ENCODE measurements around the gene USP17L25.
"Not testable (repeated sequence)": the region's sequence is repeated elsewhere in the genome, so short reads cannot be mapped to it uniquely, and the experiment has no call there.

USP17L25 gene, protein sequence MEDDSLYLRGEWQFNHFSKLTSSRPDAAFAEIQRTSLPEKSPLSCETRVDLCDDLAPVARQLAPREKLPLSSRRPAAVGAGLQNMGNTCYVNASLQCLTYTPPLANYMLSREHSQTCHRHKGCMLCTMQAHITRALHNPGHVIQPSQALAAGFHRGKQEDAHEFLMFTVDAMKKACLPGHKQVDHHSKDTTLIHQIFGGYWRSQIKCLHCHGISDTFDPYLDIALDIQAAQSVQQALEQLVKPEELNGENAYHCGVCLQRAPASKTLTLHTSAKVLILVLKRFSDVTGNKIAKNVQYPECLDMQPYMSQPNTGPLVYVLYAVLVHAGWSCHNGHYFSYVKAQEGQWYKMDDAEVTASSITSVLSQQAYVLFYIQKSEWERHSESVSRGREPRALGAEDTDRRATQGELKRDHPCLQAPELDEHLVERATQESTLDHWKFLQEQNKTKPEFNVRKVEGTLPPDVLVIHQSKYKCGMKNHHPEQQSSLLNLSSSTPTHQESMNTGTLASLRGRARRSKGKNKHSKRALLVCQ

DNA sequence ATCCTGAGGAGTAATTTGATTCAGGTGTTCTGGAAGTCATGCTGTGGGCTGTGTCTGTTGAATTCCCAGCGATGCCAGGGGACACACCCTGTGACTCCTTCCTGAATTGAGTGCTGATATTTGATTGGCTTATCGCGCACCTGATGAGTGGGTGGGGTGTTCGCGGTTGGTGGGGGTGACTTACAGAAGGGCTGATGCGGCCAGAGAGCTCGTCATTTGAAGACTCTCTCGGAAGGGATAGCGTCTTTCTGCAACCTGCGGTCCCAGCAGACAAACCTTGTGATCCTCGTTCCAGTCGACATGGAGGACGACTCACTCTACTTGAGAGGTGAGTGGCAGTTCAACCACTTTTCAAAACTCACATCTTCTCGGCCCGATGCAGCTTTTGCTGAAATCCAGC lies at the start of gene USP17L25:
Gene USP17L25, plus strand, starts transcription at position 301 of the 400 bp plus-strand sequence. Its CDS starts 0 bp downstream, at position 301.
- H3K27ac ChIP-seq; POLR2A ChIA-PET (ENCODE audit: low non-redundant PET); DNase-seq (ENCODE audit: low spot score); CTCF ChIA-PET: not testable (repeated sequence)

DNA sequence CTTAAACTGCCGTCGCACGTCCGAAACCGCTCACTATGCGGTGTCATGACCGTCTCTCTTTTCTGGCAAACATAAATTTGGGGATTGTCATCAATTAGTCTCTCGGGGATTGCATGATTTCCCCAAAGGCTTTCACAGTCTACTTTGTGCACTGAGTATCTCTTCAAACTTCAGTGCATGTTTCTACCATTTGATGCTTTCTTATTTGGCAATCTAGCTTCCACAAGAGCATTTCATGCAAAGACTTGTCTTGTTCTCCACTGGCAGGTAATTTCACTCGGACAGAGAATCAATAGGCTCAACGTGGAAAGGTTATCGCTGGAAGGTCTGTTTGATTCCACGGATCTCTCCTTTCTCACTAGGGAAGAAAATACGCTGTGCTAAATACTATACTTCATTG lies 5.5 kb upstream of the USP17L25 start:
- DNase-seq (ENCODE audit: low spot score); CTCF ChIA-PET; POLR2A ChIA-PET (ENCODE audit: low non-redundant PET); H3K27ac ChIP-seq: not testable (repeated sequence)

DNA sequence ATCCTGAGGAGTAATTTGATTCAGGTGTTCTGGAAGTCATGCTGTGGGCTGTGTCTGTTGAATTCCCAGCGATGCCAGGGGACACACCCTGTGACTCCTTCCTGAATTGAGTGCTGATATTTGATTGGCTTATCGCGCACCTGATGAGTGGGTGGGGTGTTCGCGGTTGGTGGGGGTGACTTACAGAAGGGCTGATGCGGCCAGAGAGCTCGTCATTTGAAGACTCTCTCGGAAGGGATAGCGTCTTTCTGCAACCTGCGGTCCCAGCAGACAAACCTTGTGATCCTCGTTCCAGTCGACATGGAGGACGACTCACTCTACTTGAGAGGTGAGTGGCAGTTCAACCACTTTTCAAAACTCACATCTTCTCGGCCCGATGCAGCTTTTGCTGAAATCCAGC lies 4.8 kb upstream of the USP17L25 start, which contains the start of gene USP17L24:
Gene USP17L24, plus strand, starts transcription at position 301 of the 400 bp plus-strand sequence. Its CDS starts 0 bp downstream, at position 301.
- H3K27ac ChIP-seq; CTCF ChIA-PET; DNase-seq (ENCODE audit: low spot score); POLR2A ChIA-PET (ENCODE audit: low non-redundant PET): not testable (repeated sequence)

DNA sequence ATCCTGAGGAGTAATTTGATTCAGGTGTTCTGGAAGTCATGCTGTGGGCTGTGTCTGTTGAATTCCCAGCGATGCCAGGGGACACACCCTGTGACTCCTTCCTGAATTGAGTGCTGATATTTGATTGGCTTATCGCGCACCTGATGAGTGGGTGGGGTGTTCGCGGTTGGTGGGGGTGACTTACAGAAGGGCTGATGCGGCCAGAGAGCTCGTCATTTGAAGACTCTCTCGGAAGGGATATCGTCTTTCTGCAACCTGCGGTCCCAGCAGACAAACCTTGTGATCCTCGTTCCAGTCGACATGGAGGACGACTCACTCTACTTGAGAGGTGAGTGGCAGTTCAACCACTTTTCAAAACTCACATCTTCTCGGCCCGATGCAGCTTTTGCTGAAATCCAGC lies 4.6 kb downstream of the USP17L25 start, which contains the start of gene USP17L26:
Gene USP17L26, plus strand, starts transcription at position 301 of the 400 bp plus-strand sequence. Its CDS starts 0 bp downstream, at position 301.
- DNase-seq (ENCODE audit: low spot score); CTCF ChIA-PET; H3K27ac ChIP-seq; POLR2A ChIA-PET (ENCODE audit: low non-redundant PET): not testable (repeated sequence)

DNA sequence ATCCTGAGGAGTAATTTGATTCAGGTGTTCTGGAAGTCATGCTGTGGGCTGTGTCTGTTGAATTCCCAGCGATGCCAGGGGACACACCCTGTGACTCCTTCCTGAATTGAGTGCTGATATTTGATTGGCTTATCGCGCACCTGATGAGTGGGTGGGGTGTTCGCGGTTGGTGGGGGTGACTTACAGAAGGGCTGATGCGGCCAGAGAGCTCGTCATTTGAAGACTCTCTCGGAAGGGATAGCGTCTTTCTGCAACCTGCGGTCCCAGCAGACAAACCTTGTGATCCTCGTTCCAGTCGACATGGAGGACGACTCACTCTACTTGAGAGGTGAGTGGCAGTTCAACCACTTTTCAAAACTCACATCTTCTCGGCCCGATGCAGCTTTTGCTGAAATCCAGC lies 9.4 kb downstream of the USP17L25 start, which contains the start of gene USP17L5:
Gene USP17L5, plus strand, starts transcription at position 301 of the 400 bp plus-strand sequence. Its CDS starts 0 bp downstream, at position 301.
- CTCF ChIA-PET = not testable (repeated sequence)

DNA sequence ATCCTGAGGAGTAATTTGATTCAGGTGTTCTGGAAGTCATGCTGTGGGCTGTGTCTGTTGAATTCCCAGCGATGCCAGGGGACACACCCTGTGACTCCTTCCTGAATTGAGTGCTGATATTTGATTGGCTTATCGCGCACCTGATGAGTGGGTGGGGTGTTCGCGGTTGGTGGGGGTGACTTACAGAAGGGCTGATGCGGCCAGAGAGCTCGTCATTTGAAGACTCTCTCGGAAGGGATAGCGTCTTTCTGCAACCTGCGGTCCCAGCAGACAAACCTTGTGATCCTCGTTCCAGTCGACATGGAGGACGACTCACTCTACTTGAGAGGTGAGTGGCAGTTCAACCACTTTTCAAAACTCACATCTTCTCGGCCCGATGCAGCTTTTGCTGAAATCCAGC lies 14.1 kb downstream of the USP17L25 start, which contains the start of gene USP17L27:
Gene USP17L27, plus strand, starts transcription at position 301 of the 400 bp plus-strand sequence. Its CDS starts 0 bp downstream, at position 301.
- DNase-seq (ENCODE audit: low spot score); POLR2A ChIA-PET (ENCODE audit: low non-redundant PET); CTCF ChIA-PET; H3K27ac ChIP-seq: not testable (repeated sequence)

More for the DNA sequence above, 9.4 kb downstream of the USP17L25 start, which contains the start of gene USP17L5:
- H3K27ac ChIP-seq; DNase-seq (ENCODE audit: low spot score); POLR2A ChIA-PET (ENCODE audit: low non-redundant PET): not testable (repeated sequence)

DNA sequence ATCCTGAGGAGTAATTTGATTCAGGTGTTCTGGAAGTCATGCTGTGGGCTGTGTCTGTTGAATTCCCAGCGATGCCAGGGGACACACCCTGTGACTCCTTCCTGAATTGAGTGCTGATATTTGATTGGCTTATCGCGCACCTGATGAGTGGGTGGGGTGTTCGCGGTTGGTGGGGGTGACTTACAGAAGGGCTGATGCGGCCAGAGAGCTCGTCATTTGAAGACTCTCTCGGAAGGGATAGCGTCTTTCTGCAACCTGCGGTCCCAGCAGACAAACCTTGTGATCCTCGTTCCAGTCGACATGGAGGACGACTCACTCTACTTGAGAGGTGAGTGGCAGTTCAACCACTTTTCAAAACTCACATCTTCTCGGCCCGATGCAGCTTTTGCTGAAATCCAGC lies 18.9 kb downstream of the USP17L25 start, which contains the start of gene USP17L28:
Gene USP17L28, plus strand, starts transcription at position 301 of the 400 bp plus-strand sequence. Its CDS starts 0 bp downstream, at position 301.
- H3K27ac ChIP-seq; DNase-seq (ENCODE audit: low spot score); CTCF ChIA-PET; POLR2A ChIA-PET (ENCODE audit: low non-redundant PET): not testable (repeated sequence)

DNA sequence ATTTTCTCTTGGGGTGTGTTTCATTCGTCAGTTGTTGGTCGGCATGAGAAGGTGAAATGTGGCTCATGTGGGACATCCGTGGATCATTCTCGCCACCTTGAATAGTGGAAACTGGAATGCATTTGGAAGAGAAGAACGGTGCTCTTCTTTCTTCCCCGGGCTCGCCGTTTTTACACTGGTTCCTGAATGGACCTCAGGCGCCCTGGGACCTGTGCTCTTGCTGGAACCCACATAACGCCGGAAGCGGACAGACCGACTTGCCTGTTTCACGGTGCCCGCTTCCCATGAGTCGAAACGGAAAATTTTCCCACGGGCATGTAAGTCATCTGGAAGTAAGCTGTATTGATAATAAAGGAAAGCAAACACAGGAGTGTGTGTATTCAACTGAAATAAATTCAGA lies 21.2 kb downstream of the USP17L25 start:
- POLR2A ChIA-PET (ENCODE audit: low non-redundant PET); DNase-seq (ENCODE audit: low spot score); H3K27ac ChIP-seq; CTCF ChIA-PET: not testable (repeated sequence)

DNA sequence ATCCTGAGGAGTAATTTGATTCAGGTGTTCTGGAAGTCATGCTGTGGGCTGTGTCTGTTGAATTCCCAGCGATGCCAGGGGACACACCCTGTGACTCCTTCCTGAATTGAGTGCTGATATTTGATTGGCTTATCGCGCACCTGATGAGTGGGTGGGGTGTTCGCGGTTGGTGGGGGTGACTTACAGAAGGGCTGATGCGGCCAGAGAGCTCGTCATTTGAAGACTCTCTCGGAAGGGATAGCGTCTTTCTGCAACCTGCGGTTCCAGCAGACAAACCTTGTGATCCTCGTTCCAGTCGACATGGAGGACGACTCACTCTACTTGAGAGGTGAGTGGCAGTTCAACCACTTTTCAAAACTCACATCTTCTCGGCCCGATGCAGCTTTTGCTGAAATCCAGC lies 23.6 kb downstream of the USP17L25 start, which contains the start of gene USP17L29:
Gene USP17L29, plus strand, starts transcription at position 301 of the 400 bp plus-strand sequence. Its CDS starts 0 bp downstream, at position 301.
- H3K27ac ChIP-seq; CTCF ChIA-PET; POLR2A ChIA-PET (ENCODE audit: low non-redundant PET); DNase-seq (ENCODE audit: low spot score): not testable (repeated sequence)

DNA sequence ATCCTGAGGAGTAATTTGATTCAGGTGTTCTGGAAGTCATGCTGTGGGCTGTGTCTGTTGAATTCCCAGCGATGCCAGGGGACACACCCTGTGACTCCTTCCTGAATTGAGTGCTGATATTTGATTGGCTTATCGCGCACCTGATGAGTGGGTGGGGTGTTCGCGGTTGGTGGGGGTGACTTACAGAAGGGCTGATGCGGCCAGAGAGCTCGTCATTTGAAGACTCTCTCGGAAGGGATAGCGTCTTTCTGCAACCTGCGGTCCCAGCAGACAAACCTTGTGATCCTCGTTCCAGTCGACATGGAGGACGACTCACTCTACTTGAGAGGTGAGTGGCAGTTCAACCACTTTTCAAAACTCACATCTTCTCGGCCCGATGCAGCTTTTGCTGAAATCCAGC lies 33.1 kb downstream of the USP17L25 start, which contains the start of gene USP17L30:
Gene USP17L30, plus strand, starts transcription at position 301 of the 400 bp plus-strand sequence. Its CDS starts 0 bp downstream, at position 301.
- DNase-seq (ENCODE audit: low spot score); CTCF ChIA-PET; POLR2A ChIA-PET (ENCODE audit: low non-redundant PET); H3K27ac ChIP-seq: not testable (repeated sequence)

DNA sequence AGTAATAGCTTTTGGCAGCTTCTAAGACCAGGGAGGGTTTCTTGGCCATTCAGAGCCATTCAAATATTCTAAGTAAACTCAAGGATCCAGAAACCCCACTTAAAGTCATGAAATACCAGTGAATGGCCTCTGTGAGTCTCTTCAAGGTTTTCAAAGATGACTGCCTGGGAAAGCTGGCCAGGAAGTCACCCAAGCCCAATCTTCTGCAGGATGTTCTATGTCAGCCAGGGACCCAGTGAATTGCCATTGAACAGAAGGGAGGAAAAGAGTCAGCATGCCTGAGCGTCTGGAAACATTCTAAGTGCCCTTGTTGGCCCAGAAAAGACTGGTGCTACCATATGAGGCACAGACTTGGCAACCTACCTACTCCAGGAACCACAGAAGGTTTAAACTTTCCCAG lies 50.2 kb downstream of the USP17L25 start:
- H3K27ac ChIP-seq; POLR2A ChIA-PET (ENCODE audit: low non-redundant PET); CTCF ChIA-PET; DNase-seq (ENCODE audit: low spot score): not testable (repeated sequence)

Data from RWPE1 (cell line).